CD14-positive monocyte (primary cell): Measurements from ENCODE around the gene FAM111B. TPM values are rescaled to one million over a fixed set of nuclear protein-coding genes. Genes with fewer than 3 reads are reported as not detected.

ENCODE experiments used
- DNase-seq, 3 donors: peaks; one replicate each; pipeline ENCODE4 v3.0.0-alpha.2; 2011 to 2022
- H2AFZ ChIP-seq: 2 replicates; pipeline ENCODE4 v1.6.0; 2012; ENCODE audit warnings: mild to moderate bottlenecking, low read depth, low read length, inconsistent platforms; ENCODE audit not compliant: insufficient read depth, poor library complexity, severe bottlenecking
- H3K27ac ChIP-seq, 2 donors: 1 replicate in 1 of 2; 2 replicates in 1 of 2; pipeline ENCODE4 v1.5.1; 2012 to 2013; ENCODE audit warnings: low read length in 2 of 2, control low read depth in 1 of 2, inconsistent platforms in 1 of 2, low read depth in 1 of 2, mild to moderate bottlenecking in 1 of 2
- H3K27me3 ChIP-seq, 2 donors: one replicate each; pipeline versions ENCODE4 v1.6.0 to v1.6.1; 2011 to 2013; ENCODE audit warnings: low read length in 2 of 2; ENCODE audit not compliant: control insufficient read depth in 2 of 2, insufficient read depth in 2 of 2
- H3K36me3 ChIP-seq, 2 donors: replicated peaks in 1 of 2; 1 replicate in 1 of 2; 2 replicates in 1 of 2; pipeline versions ENCODE4 v1.5.1 to v1.6.1; 2012 to 2013; ENCODE audit warnings: low read length in 2 of 2, control low read depth in 1 of 2, inconsistent platforms in 1 of 2, mild to moderate bottlenecking in 1 of 2; ENCODE audit not compliant: insufficient read depth in 2 of 2, control insufficient read depth in 1 of 2
- H3K4me1 ChIP-seq, 2 donors: 1 replicate in 1 of 2; 2 replicates in 1 of 2; pipeline versions ENCODE4 v1.5.1 to v1.6.1; 2012 to 2013; ENCODE audit warnings: low read length in 2 of 2, control low read depth in 1 of 2, inconsistent platforms in 1 of 2, mild to moderate bottlenecking in 1 of 2, moderate library complexity in 1 of 2; ENCODE audit not compliant: insufficient read depth in 2 of 2, control insufficient read depth in 1 of 2
- H3K4me2 ChIP-seq: replicated peaks from 2 replicates; pipeline ENCODE3; 2012; ENCODE audit warnings: low read length, moderate library complexity, mild to moderate bottlenecking; ENCODE audit not compliant: poor library complexity, severe bottlenecking; ENCODE audit errors: extremely low read depth
- H3K4me3 ChIP-seq, 3 experiments: fragments of 200-600 bp in 1 of 3; sonication (generic) in 1 of 3; replicated peaks in 1 of 3; 1 replicate in 2 of 3; 2 replicates in 1 of 3; pipeline ENCODE4 v1.5.1; 2011 to 2013; ENCODE audit warnings: low read length in 3 of 3, mild to moderate bottlenecking in 3 of 3, control low read depth in 2 of 3, low read depth in 2 of 3, inconsistent platforms in 1 of 3, moderate library complexity in 1 of 3
- H3K79me2 ChIP-seq: 2 replicates; pipeline ENCODE4 v1.6.0; 2012; ENCODE audit warnings: mild to moderate bottlenecking, control low read depth, inconsistent platforms, low read length, moderate library complexity; ENCODE audit not compliant: insufficient read depth
- H3K9ac ChIP-seq: 2 replicates; pipeline ENCODE4 v1.6.0; 2017; ENCODE audit warnings: low read length, mild to moderate bottlenecking; ENCODE audit not compliant: insufficient read depth, poor library complexity, severe bottlenecking
- H3K9me3 ChIP-seq, 2 donors: replicated peaks in 1 of 2; 1 replicate in 1 of 2; 2 replicates in 1 of 2; pipeline versions ENCODE4 v1.5.1 to v1.6.1; 2012 to 2013; ENCODE audit warnings: low read length in 2 of 2, control low read depth in 1 of 2; ENCODE audit not compliant: control insufficient read depth in 1 of 2, insufficient read depth in 1 of 2
- H4K20me1 ChIP-seq: 2 replicates; pipeline ENCODE4 v1.6.0; 2012; ENCODE audit warnings: mild to moderate bottlenecking, low read length, control low read depth, moderate library complexity; ENCODE audit not compliant: insufficient read depth
- H3K27ac Mint-ChIP-seq, 7 donors: one replicate each; pipeline ENCODE4 v1.8.0; 2020; ENCODE audit warnings: mild to moderate bottlenecking in 7 of 7, mixed read lengths in 7 of 7, moderate library complexity in 6 of 7, inconsistent platforms in 2 of 7
- H3K27me3 Mint-ChIP-seq, 3 donors: one replicate each; pipeline ENCODE4 v1.8.0; 2021 to 2022; ENCODE audit warnings: low read depth in 3 of 3, mild to moderate bottlenecking in 3 of 3, mixed read lengths in 3 of 3, moderate library complexity in 3 of 3, inconsistent platforms in 1 of 3
- H3K36me3 Mint-ChIP-seq, 2 donors: one replicate each; pipeline ENCODE4 v1.8.0; 2020; ENCODE audit warnings: mixed read lengths in 2 of 2, inconsistent platforms in 1 of 2, mild to moderate bottlenecking in 1 of 2
- H3K4me1 Mint-ChIP-seq: one replicate; pipeline ENCODE4 v1.8.0; 2020; ENCODE audit warnings: mild to moderate bottlenecking, mixed read lengths
- H3K4me3 Mint-ChIP-seq, 2 donors: one replicate each; pipeline ENCODE4 v1.8.0; 2020; ENCODE audit warnings: mild to moderate bottlenecking in 2 of 2, mixed read lengths in 2 of 2, moderate library complexity in 1 of 2
- H3K9me3 Mint-ChIP-seq, 7 donors: one replicate each; pipeline ENCODE4 v1.8.0; 2020 to 2022; ENCODE audit warnings: mixed read lengths in 7 of 7, mild to moderate bottlenecking in 6 of 7, moderate library complexity in 6 of 7, inconsistent platforms in 2 of 7
- WGBS: methylation state at CpG from one replicate; pipeline ENCODE4 v1.1.5; 2013; ENCODE audit warnings: missing lambda C conversion rate; ENCODE audit not compliant: insufficient coverage; 5-methylcytosine and 5-hydroxymethylcytosine counted together
- intact Hi-C, 2 donors: fragments of 100-400 bp; cut with micrococcal nuclease; formaldehyde crosslinking; loops; one replicate each; pipeline versions ENCODE4 v1.15.0 to v1.15.1; 2023
- polyA plus RNA-seq, 3 donors: library from polyadenylated mRNA; depleted of rRNA in 1 of 3; unstranded in 2 of 3; stranded (reverse) in 1 of 3; fragments of 300-500 nt in 2 of 3; fragments of >200 nt in 1 of 3; fragmentation: Illumina TruSeq in 2 of 3; gene quantifications; 1 replicate in 2 of 3; 2 replicates in 1 of 3; pipeline ENCODE4 v1.2.3, GENCODE V29; 2012 to 2021
- TF ChIP-seq, protein P1 (sequence below): fragments of 200-600 bp; IDR thresholded peaks from one replicate; pipeline ENCODE4 v1.8.0; 2022; ENCODE audit warnings: antibody characterized with exemption, mild to moderate bottlenecking

The FAM111B gene
- polyA plus RNA-seq, 3 donors: 0.09 TPM; not detected in 2

DNA sequence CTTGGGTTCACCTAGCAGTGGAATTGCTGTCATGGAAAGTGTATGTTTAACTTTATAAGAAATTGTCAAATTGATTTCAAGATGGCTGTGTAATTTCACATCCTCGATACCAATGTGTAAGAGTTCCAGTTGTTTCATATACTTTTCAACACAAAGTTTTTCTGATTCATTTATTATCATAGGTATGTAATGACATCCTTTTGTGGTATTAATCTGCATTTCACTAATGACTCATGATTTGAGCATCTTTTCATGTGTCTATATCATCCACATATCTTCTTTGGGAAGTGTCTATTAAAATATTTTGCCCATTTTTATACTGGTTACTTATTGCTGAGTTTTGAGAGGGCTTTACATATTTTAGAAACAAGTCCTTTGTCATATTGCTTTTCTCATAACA lies 38.0 kb upstream of the FAM111B start:
- DNase-seq: no peak
- Mint-ChIP-seq H3K4me1 (no peaks in the 10 kb centered on the region), H3K27ac (no peak overlapping the region), H3K27me3 (peaks cover 12 to 22% (median 12%) of the 10 kb centered on the region in 3 donors), H3K9me3 (no peaks in the 10 kb centered on the region), H3K4me3 (no peak overlapping the region), H3K36me3 (no peaks in the 10 kb centered on the region)
- H3K4me2 ChIP-seq: no peak overlapping the region
- H3K4me3 ChIP-seq: no peak overlapping the region
- H4K20me1 ChIP-seq: no peaks in the 10 kb centered on the region
- H3K9me3 ChIP-seq: no peaks in the 10 kb centered on the region
- TF ChIP-seq, protein P1, sequence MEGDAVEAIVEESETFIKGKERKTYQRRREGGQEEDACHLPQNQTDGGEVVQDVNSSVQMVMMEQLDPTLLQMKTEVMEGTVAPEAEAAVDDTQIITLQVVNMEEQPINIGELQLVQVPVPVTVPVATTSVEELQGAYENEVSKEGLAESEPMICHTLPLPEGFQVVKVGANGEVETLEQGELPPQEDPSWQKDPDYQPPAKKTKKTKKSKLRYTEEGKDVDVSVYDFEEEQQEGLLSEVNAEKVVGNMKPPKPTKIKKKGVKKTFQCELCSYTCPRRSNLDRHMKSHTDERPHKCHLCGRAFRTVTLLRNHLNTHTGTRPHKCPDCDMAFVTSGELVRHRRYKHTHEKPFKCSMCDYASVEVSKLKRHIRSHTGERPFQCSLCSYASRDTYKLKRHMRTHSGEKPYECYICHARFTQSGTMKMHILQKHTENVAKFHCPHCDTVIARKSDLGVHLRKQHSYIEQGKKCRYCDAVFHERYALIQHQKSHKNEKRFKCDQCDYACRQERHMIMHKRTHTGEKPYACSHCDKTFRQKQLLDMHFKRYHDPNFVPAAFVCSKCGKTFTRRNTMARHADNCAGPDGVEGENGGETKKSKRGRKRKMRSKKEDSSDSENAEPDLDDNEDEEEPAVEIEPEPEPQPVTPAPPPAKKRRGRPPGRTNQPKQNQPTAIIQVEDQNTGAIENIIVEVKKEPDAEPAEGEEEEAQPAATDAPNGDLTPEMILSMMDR: no peak
- intact Hi-C loops: loop anchor here in 1 of 2 donors (10.0 kb wide), 1 partner anchor 414 kb away; no protein-coding TSS in a partner anchor
- H3K9ac ChIP-seq: no peak overlapping the region
- H3K4me1 ChIP-seq: no peaks in the 10 kb centered on the region
- no peaks in the 10 kb centered on the region for H3K36me3 ChIP-seq
- H3K79me2 ChIP-seq: no peaks in the 10 kb centered on the region
- no peak overlapping the region for H3K27ac ChIP-seq
- no peak overlapping the region for H2AFZ ChIP-seq
- WGBS: no CpG with 5 or more reads among the region's 1 CpG
- peaks cover 0 to 6% of the 10 kb centered on the region in 2 donors for H3K27me3 ChIP-seq

GRCh38 chr11:59076876-59077571 lies 30.0 kb upstream of the FAM111B start:
- Mint-ChIP-seq H3K27me3 (peaks cover 0 to 2% (median 0%) of the 10 kb centered on the region in 3 donors), H3K4me3 (no peak overlapping the region), H3K36me3 (no peaks in the 10 kb centered on the region), H3K4me1 (peaks cover 20% of the 10 kb centered on the region), H3K9me3 (peaks cover 0 to 3% (median 2%) of the 10 kb centered on the region in 7 donors), H3K27ac (no peak overlapping the region)
- no peaks in the 10 kb centered on the region for H3K9me3 ChIP-seq
- H3K4me1 ChIP-seq: peaks cover 13 to 25% of the 10 kb centered on the region in 2 donors
- no peak overlapping the region for H3K4me3 ChIP-seq
- no peak overlapping the region for H3K9ac ChIP-seq
- no peak overlapping the region for H3K4me2 ChIP-seq
- H4K20me1 ChIP-seq: no peaks in the 10 kb centered on the region
- TF ChIP-seq, protein P1: no peak
- H3K36me3 ChIP-seq: no peaks in the 10 kb centered on the region
- no peak overlapping the region for H3K27ac ChIP-seq
- H2AFZ ChIP-seq: no peak overlapping the region
- H3K27me3 ChIP-seq: no peaks in the 10 kb centered on the region
- intact Hi-C loops: no loop called here
- peak; percentile 11 to 34 (median 31) for DNase-seq
- no peaks in the 10 kb centered on the region for H3K79me2 ChIP-seq
- WGBS: 59% methylated on average over 5 of the region's 8 CpGs
